Measurements from ENCODE around the gene RRP12. TPM values are rescaled to one million over a fixed set of nuclear protein-coding genes. Genes with fewer than 3 reads are reported as not detected.
"Not testable (repeated sequence)": the region's sequence is repeated elsewhere in the genome, so short reads cannot be mapped to it uniquely, and the experiment has no call there.

The RRP12 gene
- total RNA-seq, 1 donor from 2014 or later = 9.6 TPM

GRCh38 chr10:97367126-97367649 is 34.0 kb downstream of the RRP12 start:
- DNase-seq (ENCODE audit: low spot score) = no peak

- no peak for DNase-seq (ENCODE audit: low spot score)
These were observed 34.6 kb downstream of the RRP12 start for GRCh38 chr10:97366572-97366971.

- DNase-seq (ENCODE audit: low spot score) = peak; percentile 35
These were observed 35.3 kb downstream of the RRP12 start for GRCh38 chr10:97365761-97366351.

GRCh38 chr10:97363071-97363470 is 38.1 kb downstream of the RRP12 start:
- DNase-seq (ENCODE audit: low spot score) = no peak

- DNase-seq (ENCODE audit: low spot score) = no peak
These were observed 38.7 kb downstream of the RRP12 start for GRCh38 chr10:97362310-97363033.

- no peak for DNase-seq (ENCODE audit: low spot score)
These were observed 39.6 kb downstream of the RRP12 start for GRCh38 chr10:97361537-97361901.

GRCh38 chr10:97360705-97361536 is 40.2 kb downstream of the RRP12 start:
- DNase-seq (ENCODE audit: low spot score) = no peak

- no peak for DNase-seq (ENCODE audit: low spot score)
These were observed 42.4 kb downstream of the RRP12 start for GRCh38 chr10:97358781-97359180.

- no peak for DNase-seq (ENCODE audit: low spot score)
These were observed 42.8 kb downstream of the RRP12 start for GRCh38 chr10:97358349-97358748.

GRCh38 chr10:97356918-97357317 is 44.2 kb downstream of the RRP12 start:
- DNase-seq (ENCODE audit: low spot score) = no peak

- DNase-seq (ENCODE audit: low spot score) = no peak
These were observed 44.7 kb downstream of the RRP12 start for GRCh38 chr10:97356318-97356914.

- DNase-seq (ENCODE audit: low spot score) = no peak
These were observed 45.6 kb downstream of the RRP12 start for GRCh38 chr10:97355571-97355975.

GRCh38 chr10:97353945-97354344 is 47.2 kb downstream of the RRP12 start:
- no peak for DNase-seq (ENCODE audit: low spot score)

GRCh38 chr10:97349752-97350513 is 51.2 kb downstream of the RRP12 start:
- no peak for DNase-seq (ENCODE audit: low spot score)

GRCh38 chr10:97347317-97347716 is 53.8 kb downstream of the RRP12 start:
- DNase-seq (ENCODE audit: low spot score) = no peak

GRCh38 chr10:97343664-97344063 is 57.5 kb downstream of the RRP12 start:
- not testable (repeated sequence) for DNase-seq (ENCODE audit: low spot score)

- no peak for DNase-seq (ENCODE audit: low spot score)
These were observed 59.7 kb downstream of the RRP12 start for GRCh38 chr10:97341416-97341815.

- no peak for DNase-seq (ENCODE audit: low spot score)
These were observed 63.1 kb downstream of the RRP12 start for GRCh38 chr10:97338041-97338440.

GRCh38 chr10:97336942-97337831 is 64.0 kb downstream of the RRP12 start:
- DNase-seq (ENCODE audit: low spot score) = peak; percentile 45

- DNase-seq (ENCODE audit: low spot score) = no peak
These were observed 64.7 kb downstream of the RRP12 start for GRCh38 chr10:97336446-97336845.

Measured in umbilical cord (tissue), 2 donors.